Right cardiac atrium (tissue), 5 donors: Measurements from ENCODE around the gene INSM1. TPM values are rescaled to one million over a fixed set of nuclear protein-coding genes. Genes with fewer than 3 reads are reported as not detected.

Experiments
- ATAC-seq, 2 donors: fragments of 200-7000 bp; cut with Tn5 transposase; one replicate each; pipeline versions ENCODE4 v1.8.0 to v1.9.1; 2020; ENCODE audit warnings: moderate library complexity in 2 of 2, mild to moderate bottlenecking in 1 of 2
- DNase-seq, 3 donors: peaks; one replicate each; pipeline ENCODE4 v3.0.0-alpha.2; 2020
- H3K27ac ChIP-seq: one replicate; pipeline ENCODE4 v1.5.1; 2013; ENCODE audit warnings: mild to moderate bottlenecking, low read length, control low read depth, moderate library complexity
- H3K27me3 ChIP-seq: one replicate; pipeline ENCODE4 v1.6.1; 2013; ENCODE audit not compliant: control insufficient read depth, insufficient read depth
- H3K4me1 ChIP-seq: one replicate; pipeline ENCODE4 v1.6.1; 2013; ENCODE audit warnings: low read length; ENCODE audit not compliant: control insufficient read depth, insufficient read depth
- H3K4me3 ChIP-seq: one replicate; pipeline ENCODE4 v1.5.1; 2013; ENCODE audit warnings: low read length, control low read depth
- H3K9me3 ChIP-seq: one replicate; pipeline ENCODE4 v1.6.1; 2013; ENCODE audit warnings: low read length; ENCODE audit not compliant: control insufficient read depth
- WGBS: extraction: QIAGEN DNeasy Blood & Tissue Kit; methylation state at CpG from one replicate; pipeline ENCODE4 v1.1.7; 2013; 5-methylcytosine and 5-hydroxymethylcytosine counted together
- intact Hi-C, 4 donors: fragments of 100-400 bp; cut with DNase I; formaldehyde crosslinking; loops; one replicate each; pipeline versions ENCODE4 v1.11.0 to v1.14.0; 2022 to 2023
- polyA plus RNA-seq: library from polyadenylated mRNA; stranded (reverse); fragments of 200-250 nt; gene quantifications from one replicate; pipeline ENCODE4 v1.2.3, GENCODE V29; 2013
- total RNA-seq, 4 donors: library from RNA; stranded (reverse); fragmentation: NEBNext Ultra II Directional; extraction: Animal tissue kit (Norgen Biotek cat#: 25700); gene quantifications; one replicate each; pipeline ENCODE4 v1.2.1, GENCODE V29; 2021
- donor health status: healthy with polysubstance abuse.
- donor health status: DM: no; HTN: yes; CAD: no.
- donor health status: DM: no; HTN: no; CAD: no.
- donor health status: DM: no; HTN: yes; CAD: no; lungs with severe emphysema.
- donor health status: DM: yes; HTN: yes; CAD: no.

The INSM1 gene
- total and polyA plus RNA-seq, 5 donors: not detected

DNA sequence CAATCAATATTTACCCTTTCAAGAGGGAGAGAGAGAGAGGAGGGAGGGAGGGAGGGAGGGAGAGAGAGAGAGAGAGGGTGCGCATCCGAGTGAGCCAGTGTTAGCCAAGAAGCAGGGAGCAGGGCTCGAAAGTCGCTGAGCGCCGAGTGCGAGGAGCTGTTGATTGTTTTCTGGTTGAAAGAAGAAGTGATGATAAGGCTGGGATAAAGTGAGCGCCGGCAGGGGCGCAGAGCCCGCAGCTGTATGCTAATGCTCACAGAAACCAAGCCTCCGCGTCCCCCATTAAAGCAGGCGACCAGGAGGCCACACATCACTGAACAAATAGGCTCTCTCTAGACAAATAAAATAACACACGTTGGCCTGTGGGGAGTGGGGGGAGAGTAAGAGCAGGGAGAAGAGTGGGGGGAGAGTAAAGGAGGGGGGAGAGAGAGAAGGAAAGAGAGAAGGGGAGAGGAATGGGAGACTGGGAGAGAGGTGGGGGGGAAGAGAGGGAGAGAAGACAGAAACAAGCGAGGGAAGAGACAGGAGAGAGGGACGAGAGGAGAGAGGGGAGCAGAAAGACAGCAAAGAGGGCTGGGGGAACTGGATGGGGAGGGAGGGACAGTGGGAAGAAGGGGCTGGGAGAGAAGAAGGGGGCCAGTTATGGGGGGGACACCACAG, 5.0 kb upstream of the INSM1 start:
- ATAC-seq: no peak
- Histone ChIP-seq H3K27me3 (no peaks in the 10 kb centered on the region), H3K27ac (no peak overlapping the region), H3K4me3 (no peak overlapping the region), H3K9me3 (no peaks in the 10 kb centered on the region), H3K4me1 (peaks cover 4% of the 10 kb centered on the region)
- intact Hi-C loops: loop anchor here in 2 of 4 donors (5.0 to 10.0 kb wide), 2 partner anchors 202 to 204 kb away; no protein-coding TSS in a partner anchor
- WGBS: 2% methylated on average over 17 of the region's 17 CpGs
- peak in 1 of 3 donors; percentile 55 for DNase-seq

GRCh38 chr20:20363434-20363798, 4.5 kb upstream of the INSM1 start:
- Histone ChIP-seq H3K27me3 (no peaks in the 10 kb centered on the region), H3K4me1 (peaks cover 4% of the 10 kb centered on the region)

GRCh38 chr20:20363799-20364592, 3.9 kb upstream of the INSM1 start:
- Histone ChIP-seq H3K9me3 (no peaks in the 10 kb centered on the region), H3K27me3 (no peaks in the 10 kb centered on the region), H3K4me1 (peaks cover 4% of the 10 kb centered on the region), H3K27ac (no peak overlapping the region), H3K4me3 (no peak overlapping the region)
- intact Hi-C loops: loop anchor here in 2 of 4 donors (5.0 to 10.0 kb wide), 2 partner anchors 201 to 203 kb away; no protein-coding TSS in a partner anchor
- DNase-seq (no peak), ATAC-seq (no peak)
- WGBS: 3% methylated on average over 70 of the region's 70 CpGs

More at GRCh38 chr20:20363434-20363798, 4.5 kb upstream of the INSM1 start:
- 3% methylated on average over 15 of the region's 15 CpGs for WGBS
- Histone ChIP-seq H3K27ac (no peak overlapping the region), H3K9me3 (no peaks in the 10 kb centered on the region), H3K4me3 (no peak overlapping the region)
- DNase-seq (no peak), ATAC-seq (no peak)
- intact Hi-C loops: loop anchor here in 2 of 4 donors (5.0 to 10.0 kb wide), 2 partner anchors 201 to 204 kb away; no protein-coding TSS in a partner anchor

DNA sequence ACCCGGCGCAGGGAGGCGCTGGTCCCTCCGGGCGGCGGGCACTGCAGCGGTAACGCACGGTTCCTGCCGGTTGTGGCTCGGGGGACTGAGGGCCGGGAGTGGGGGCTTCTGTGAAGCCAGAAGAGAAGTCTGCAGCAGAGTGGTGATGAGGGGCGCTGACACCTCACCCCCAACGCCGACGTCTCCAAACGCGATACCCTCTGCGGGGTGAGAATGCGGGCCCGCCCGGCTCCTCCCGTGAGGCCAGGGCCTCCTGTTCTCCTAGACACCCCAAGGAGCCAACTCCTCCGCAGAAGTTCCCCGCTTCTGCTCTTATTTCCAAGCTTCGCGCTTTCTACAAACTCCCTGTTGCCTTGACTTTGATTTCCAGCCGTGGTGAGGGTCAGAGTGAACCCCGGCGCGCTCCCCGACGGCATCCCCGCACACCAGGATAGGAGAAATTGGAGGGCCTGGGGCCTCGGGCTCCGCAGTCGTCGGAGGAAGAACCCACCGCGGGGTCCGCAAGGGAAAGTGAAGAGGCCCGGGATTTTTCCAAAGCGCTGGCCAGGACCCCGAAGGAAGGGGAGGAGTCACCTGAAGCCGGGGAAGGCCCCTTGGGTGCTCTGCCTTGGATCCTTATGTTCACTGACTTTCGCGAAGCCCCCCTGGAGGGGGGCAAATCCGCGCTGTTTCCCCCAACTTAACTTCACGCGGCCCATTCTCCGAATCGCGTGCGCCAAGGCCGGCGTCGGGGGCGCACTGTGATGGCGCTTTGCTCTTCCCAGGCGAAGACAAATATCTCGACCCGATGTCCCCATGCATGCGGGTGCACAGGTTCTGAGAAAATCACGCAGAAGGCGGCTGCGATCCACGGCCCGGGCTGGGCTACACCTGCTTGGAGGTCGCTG, 3.1 kb upstream of the INSM1 start:
- H3K27ac ChIP-seq: no peak overlapping the region
- no peak overlapping the region for H3K4me3 ChIP-seq
- intact Hi-C loops: loop anchor here in 3 of 4 donors (5.0 to 10.0 kb wide), 2 partner anchors 200 to 202 kb away; no protein-coding TSS in a partner anchor
- no peak for DNase-seq
- H3K9me3 ChIP-seq: no peaks in the 10 kb centered on the region
- WGBS: 3% methylated on average over 70 of the region's 70 CpGs
- peaks cover 4% of the 10 kb centered on the region for H3K4me1 ChIP-seq
- no peak for ATAC-seq
- no peaks in the 10 kb centered on the region for H3K27me3 ChIP-seq

DNA sequence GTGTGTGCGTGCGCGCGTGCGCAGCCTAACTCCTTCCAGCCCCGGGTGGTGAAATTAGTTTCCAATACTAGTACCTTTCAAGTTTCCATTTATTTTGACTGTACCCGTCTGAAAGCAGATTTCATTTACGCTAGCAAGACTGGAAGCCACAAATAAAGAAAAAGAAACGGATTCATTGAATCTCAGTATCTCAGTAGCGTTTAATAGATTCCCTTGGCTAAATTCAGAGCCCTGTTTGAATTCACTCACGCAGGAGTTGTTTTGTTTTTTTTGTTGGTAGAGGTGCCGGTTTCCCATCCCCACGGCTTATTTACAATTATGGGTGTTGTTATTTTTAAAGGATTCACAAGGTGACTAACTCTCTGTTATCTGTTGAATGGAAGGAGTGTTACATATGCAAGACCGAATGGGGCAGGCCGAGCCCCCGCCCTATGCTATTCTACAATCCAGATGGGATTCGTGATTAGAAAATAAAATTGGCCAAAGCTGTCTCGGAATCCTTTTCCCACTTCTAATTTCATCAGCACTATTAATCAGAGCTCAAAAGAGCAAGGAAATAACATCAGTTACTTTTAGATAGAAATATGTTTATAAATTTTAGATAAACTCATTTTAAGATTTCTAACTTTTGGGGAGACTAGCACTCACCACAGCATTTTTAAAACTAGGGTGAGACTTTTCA, 2.3 kb upstream of the INSM1 start:
- intact Hi-C loops: loop anchor here in 2 of 4 donors (5.0 to 10.0 kb wide), 2 partner anchors 199 to 202 kb away; no protein-coding TSS in a partner anchor
- ATAC-seq (no peak), DNase-seq (no peak)
- no peak overlapping the region for H3K27ac ChIP-seq
- H3K4me1 ChIP-seq: peaks cover 4% of the 10 kb centered on the region
- 9% methylated on average over 18 of the region's 18 CpGs for WGBS
- H3K9me3 ChIP-seq: no peaks in the 10 kb centered on the region
- no peak overlapping the region for H3K4me3 ChIP-seq
- no peaks in the 10 kb centered on the region for H3K27me3 ChIP-seq

GRCh38 chr20:20366551-20366875, 1.4 kb upstream of the INSM1 start:
- H3K27ac ChIP-seq: no peak overlapping the region
- peaks cover 4% of the 10 kb centered on the region for H3K4me1 ChIP-seq
- DNase-seq (no peak), ATAC-seq (no peak)
- intact Hi-C loops: loop anchor here in 2 of 4 donors (5.0 to 10.0 kb wide), 2 partner anchors 198 to 201 kb away; no protein-coding TSS in a partner anchor
- WGBS: 6% methylated on average over 19 of the region's 19 CpGs
- H3K9me3 ChIP-seq: no peaks in the 10 kb centered on the region
- H3K27me3 ChIP-seq: no peaks in the 10 kb centered on the region
- no peak overlapping the region for H3K4me3 ChIP-seq

DNA sequence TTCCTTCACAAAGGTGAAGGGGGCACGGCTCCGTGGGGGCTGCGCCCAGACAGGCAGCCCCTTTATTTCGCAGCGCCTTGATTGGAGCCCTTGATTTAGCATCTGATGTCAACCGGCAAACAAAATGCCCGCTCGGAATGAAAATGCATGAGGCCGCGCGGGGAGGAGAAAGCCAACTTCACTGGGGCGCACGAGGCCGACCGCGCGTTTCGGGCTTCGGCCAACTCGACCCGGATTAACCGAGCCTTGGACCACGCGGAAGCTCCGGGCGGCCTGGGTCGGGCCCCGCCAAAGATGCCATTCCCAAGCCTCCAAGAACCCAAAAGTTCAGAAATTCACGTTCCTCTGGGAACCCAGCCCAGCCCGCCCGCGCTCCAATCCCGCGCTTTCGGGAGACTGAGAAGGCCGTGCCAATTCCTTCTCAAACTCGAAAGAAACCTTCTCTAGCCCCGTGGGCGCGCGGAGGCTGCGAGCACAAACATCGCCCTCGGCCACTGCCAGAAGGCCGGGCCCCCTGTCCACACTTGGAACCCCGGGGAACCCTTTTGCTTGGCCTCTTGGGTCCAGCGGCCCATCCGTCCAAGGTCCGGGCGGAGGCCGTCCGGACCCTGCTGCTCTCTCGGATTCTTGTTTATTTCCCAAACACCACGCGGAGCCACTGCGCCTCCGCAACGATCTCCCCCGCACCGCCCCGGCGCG, 879 bp upstream of the INSM1 start:
- ATAC-seq (no peak), DNase-seq (no peak)
- intact Hi-C loops: loop anchor here in 2 of 4 donors (5.0 to 10.0 kb wide), 2 partner anchors 198 to 200 kb away; no protein-coding TSS in a partner anchor
- Histone ChIP-seq H3K27me3 (peaks cover 3% of the 10 kb centered on the region), H3K4me1 (peaks cover 4% of the 10 kb centered on the region), H3K27ac (no peak overlapping the region), H3K9me3 (no peaks in the 10 kb centered on the region), H3K4me3 (peak overlapping the region; percentile 56)
- 1% methylated on average over 63 of the region's 63 CpGs for WGBS

- WGBS: 1% methylated on average over 130 of the region's 130 CpGs
- Histone ChIP-seq H3K9me3 (no peaks in the 10 kb centered on the region), H3K27ac (no peak overlapping the region), H3K4me3 (peak overlapping the region; percentile 56), H3K27me3 (peaks cover 3% of the 10 kb centered on the region), H3K4me1 (peaks cover 4% of the 10 kb centered on the region)
- no peak for DNase-seq
- no peak for ATAC-seq
- intact Hi-C loops: loop anchor here in 2 of 4 donors (5.0 to 10.0 kb wide), 2 partner anchors 196 to 199 kb away; no protein-coding TSS in a partner anchor
Observed at GRCh38 chr20:20368418-20369249, 730 bp downstream of the INSM1 start.
